ENCODE measurements around the gene ITM2C. TPM values are rescaled to one million over a fixed set of nuclear protein-coding genes. Genes with fewer than 3 reads are reported as not detected.

ITM2C gene
- total and polyA plus RNA-seq, 2 experiments from 2014 or later = 241 to 367 TPM

DNA sequence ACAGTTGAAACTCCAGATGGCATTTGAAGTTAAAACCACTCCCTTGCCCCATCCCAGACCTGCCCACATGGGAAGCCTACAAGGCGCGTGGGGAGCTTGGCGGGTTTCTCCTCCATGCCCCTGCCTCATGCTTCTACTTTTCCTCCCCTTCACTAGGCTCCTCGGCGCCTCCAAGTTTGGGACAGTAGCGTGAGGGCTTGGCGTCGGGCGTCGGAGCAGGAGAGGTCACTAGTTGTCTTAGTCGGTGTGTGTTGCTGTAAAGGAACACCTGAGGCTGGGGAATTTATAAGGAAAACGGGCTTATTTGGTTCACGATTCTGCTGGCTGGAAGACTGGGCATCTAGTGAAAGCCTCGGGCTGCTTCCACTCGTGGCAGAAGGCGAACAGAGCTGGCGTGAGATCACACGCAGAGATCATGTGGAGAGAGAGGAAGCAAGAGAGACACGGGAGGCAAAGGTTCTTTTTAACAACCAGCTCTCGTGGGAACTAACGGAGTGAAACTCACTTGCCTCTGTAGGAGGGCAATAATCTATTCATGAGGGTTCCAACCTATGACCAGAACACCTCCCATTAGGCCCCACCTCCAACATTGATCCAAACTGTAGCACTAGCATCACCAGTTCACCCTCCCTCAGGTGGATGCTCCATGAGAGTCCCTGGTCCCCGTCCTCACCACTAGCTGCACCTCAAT is 25.3 kb downstream of the ITM2C start (continued):
- TF ChIP-seq, protein P1, sequence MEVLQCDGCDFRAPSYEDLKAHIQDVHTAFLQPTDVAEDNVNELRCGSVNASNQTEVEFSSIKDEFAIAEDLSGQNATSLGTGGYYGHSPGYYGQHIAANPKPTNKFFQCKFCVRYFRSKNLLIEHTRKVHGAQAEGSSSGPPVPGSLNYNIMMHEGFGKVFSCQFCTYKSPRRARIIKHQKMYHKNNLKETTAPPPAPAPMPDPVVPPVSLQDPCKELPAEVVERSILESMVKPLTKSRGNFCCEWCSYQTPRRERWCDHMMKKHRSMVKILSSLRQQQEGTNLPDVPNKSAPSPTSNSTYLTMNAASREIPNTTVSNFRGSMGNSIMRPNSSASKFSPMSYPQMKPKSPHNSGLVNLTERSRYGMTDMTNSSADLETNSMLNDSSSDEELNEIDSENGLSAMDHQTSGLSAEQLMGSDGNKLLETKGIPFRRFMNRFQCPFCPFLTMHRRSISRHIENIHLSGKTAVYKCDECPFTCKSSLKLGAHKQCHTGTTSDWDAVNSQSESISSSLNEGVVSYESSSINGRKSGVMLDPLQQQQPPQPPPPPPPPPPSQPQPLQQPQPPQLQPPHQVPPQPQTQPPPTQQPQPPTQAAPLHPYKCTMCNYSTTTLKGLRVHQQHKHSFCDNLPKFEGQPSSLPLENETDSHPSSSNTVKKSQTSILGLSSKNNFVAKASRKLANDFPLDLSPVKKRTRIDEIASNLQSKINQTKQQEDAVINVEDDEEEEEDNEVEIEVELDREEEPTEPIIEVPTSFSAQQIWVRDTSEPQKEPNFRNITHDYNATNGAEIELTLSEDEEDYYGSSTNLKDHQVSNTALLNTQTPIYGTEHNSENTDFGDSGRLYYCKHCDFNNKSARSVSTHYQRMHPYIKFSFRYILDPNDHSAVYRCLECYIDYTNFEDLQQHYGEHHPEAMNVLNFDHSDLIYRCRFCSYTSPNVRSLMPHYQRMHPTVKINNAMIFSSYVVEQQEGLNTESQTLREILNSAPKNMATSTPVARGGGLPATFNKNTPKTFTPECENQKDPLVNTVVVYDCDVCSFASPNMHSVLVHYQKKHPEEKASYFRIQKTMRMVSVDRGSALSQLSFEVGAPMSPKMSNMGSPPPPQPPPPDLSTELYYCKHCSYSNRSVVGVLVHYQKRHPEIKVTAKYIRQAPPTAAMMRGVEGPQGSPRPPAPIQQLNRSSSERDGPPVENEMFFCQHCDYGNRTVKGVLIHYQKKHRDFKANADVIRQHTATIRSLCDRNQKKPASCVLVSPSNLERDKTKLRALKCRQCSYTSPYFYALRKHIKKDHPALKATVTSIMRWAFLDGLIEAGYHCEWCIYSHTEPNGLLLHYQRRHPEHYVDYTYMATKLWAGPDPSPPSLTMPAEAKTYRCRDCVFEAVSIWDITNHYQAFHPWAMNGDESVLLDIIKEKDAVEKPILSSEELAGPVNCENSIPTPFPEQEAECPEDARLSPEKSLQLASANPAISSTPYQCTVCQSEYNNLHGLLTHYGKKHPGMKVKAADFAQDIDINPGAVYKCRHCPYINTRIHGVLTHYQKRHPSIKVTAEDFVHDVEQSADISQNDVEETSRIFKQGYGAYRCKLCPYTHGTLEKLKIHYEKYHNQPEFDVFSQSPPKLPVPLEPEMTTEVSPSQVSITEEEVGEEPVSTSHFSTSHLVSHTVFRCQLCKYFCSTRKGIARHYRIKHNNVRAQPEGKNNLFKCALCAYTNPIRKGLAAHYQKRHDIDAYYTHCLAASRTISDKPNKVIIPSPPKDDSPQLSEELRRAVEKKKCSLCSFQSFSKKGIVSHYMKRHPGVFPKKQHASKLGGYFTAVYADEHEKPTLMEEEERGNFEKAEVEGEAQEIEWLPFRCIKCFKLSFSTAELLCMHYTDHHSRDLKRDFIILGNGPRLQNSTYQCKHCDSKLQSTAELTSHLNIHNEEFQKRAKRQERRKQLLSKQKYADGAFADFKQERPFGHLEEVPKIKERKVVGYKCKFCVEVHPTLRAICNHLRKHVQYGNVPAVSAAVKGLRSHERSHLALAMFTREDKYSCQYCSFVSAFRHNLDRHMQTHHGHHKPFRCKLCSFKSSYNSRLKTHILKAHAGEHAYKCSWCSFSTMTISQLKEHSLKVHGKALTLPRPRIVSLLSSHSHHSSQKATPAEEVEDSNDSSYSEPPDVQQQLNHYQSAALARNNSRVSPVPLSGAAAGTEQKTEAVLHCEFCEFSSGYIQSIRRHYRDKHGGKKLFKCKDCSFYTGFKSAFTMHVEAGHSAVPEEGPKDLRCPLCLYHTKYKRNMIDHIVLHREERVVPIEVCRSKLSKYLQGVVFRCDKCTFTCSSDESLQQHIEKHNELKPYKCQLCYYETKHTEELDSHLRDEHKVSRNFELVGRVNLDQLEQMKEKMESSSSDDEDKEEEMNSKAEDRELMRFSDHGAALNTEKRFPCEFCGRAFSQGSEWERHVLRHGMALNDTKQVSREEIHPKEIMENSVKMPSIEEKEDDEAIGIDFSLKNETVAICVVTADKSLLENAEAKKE (CRISPR knock-in tag; IDR thresholded peaks at IDR 0.05) = no peak
- TF ChIP-seq REST (IDR thresholded peaks at IDR 0.05; ENCODE audit: unreplicated experiment) = no peak
- no peak for TF ChIP-seq CREB1 (CRISPR knock-in tag; IDR thresholded peaks at IDR 0.05; ENCODE audit: low read depth)
- TF ChIP-seq JUNB (IDR thresholded peaks at IDR 0.05; ENCODE audit: unreplicated experiment) = no peak

DNA sequence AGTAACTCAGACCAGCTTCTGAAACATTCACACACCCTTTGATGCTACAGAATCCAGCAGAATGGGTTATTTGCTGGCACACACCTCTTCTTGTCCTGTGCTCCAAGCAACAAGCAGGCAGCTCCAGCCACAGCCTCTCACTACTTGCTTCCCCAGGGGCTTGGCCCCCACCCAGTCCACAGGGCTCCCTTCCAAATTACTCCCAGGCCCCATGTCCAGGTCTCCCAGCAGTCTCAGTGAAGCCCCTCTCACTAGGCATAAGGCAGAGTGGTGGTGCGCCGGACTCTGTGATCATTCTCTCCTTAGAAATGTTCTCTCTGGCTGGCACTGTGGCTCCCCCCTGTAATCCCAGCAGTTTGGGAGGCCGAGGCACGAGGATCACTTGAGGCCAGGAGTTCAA is 25.9 kb downstream of the ITM2C start:
- Histone ChIP-seq H3K79me2 (replicated peaks; ENCODE audit: insufficient read depth) (no peaks in the 10 kb centered on the region), H3K9me2 (ENCODE audit: insufficient read depth) (no peaks in the 10 kb centered on the region), H3K4me3 (no peak overlapping the region), H4K20me1 (replicated peaks; ENCODE audit: insufficient read depth) (no peaks in the 10 kb centered on the region), H2AFZ (no peak overlapping the region), H3K36me3 (ENCODE audit: insufficient read depth) (no peaks in the 10 kb centered on the region), H3F3A (replicated peaks; ENCODE audit: low read depth) (no peaks in the 10 kb centered on the region), H3K4me1 (ENCODE audit: insufficient read depth) (peaks cover 7% of the 10 kb centered on the region; the same call in 1 of the 2 replicates), H3K27ac (ENCODE audit: low read depth) (no peak overlapping the region), H3K27me3 (ENCODE audit: insufficient read depth) (no peaks in the 10 kb centered on the region), H3K4me2 (no peak overlapping the region)
- H3K4me1 Mint-ChIP-seq = peaks cover 29% of the 10 kb centered on the region
- no peak for ATAC-seq
- H3K9me3 Mint-ChIP-seq = no peaks in the 10 kb centered on the region; the same call in 2 of the 3 replicates
- no peaks in the 10 kb centered on the region; the same call in 2 of the 3 replicates for H3K36me3 Mint-ChIP-seq (ENCODE audit: low read depth)
- H3K27ac Mint-ChIP-seq = no peak overlapping the region
- H3K27me3 Mint-ChIP-seq (ENCODE audit: insufficient read depth, low read depth, poor library complexity) = peaks cover 8% of the 10 kb centered on the region
- no peak for DNase-seq (ENCODE audit: low spot score)
- H3K4me3 Mint-ChIP-seq = no peak overlapping the region
- TF ChIP-seq NANOG (IDR thresholded peaks at IDR 0.05; ENCODE audit: borderline replicate concordance) (no peak), REST (IDR thresholded peaks at IDR 0.05; ENCODE audit: unreplicated experiment) (no peak), ETS1 (IDR thresholded peaks at IDR 0.05) (no peak), STAT1 (IDR thresholded peaks at IDR 0.05; ENCODE audit: unreplicated experiment) (no peak)
